ENCODE measurements around the gene HERC3. TPM values are rescaled to one million over a fixed set of nuclear protein-coding genes. Genes with fewer than 3 reads are reported as not detected.

The HERC3 gene
- total and polyA plus RNA-seq, 2 of the 13 experiments (the other 11 are each of a cell fraction or from before 2014, with no cell fraction given) = 3.8 to 6.2 TPM

DNA sequence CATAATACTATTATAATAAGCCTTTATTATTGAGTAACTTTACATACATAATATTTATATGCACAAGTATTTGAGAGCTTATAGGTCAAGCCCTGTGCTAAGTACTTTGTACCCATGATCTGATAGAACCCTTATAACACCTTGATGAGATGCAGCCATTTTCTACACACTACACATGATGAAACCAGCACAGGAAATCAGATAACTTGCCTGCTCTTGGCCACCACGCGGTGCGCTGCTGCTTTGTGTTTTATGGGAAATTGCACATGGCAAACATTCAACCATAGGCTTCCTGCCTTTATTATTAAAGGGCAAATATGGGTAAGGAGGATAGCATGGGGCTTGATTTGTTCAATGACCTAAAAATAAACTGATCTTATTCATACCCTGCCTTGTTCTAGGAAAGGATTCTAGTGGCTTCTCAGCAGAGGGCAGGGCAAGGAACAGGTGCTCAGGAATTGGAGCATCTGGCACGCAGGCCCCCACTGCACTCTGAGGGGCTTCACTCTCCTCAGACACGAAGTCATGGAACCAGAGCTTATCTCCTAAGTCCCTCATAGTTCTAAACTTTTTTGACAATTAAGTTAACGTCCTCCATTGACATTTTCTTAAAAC lies 137.0 kb downstream of the HERC3 start:
- H3K9ac ChIP-seq (ENCODE audit: insufficient read depth, low read depth, low read length) = no peak overlapping the region
- H3K4me1 ChIP-seq (ENCODE audit: insufficient read depth, low read length) = no peaks in the 10 kb centered on the region
- H3K36me3 ChIP-seq (replicated peaks in 1 of 2; ENCODE audit: control insufficient read depth in 1 of 2, insufficient read depth in 2 of 2, low read length in 2 of 2) = peaks cover 14 to 35% of the 10 kb centered on the region in 2 experiments
- FAIRE-seq (no peak), ATAC-seq (no peak), DNase-seq (ENCODE audit: low spot score) (no peak)
- no peak overlapping the region for H3K4me2 ChIP-seq (ENCODE audit: low read depth, low read length)
- ChIA-PET POLR2A (no interaction called here), CTCF (ENCODE audit: low intra/inter-chr PET ratio, low total read pairs) (no interaction called here)
- H4K20me1 ChIP-seq (ENCODE audit: insufficient read depth, low read length) = no peaks in the 10 kb centered on the region
- no peaks in the 10 kb centered on the region for H3K79me2 ChIP-seq (ENCODE audit: insufficient read depth, low read length)
- BruUV-seq (replicated peaks) = no TSS peak
- H3K9me3 ChIP-seq (ENCODE audit: low read length) = no peaks in the 10 kb centered on the region
- intact Hi-C loops (cut with micrococcal nuclease; ENCODE audit: unreplicated experiment) (no loop called here), in situ Hi-C loops (cut with HindIII; ENCODE audit: extremely low pct_ligation_motif_present, low pct_unique_long_range_greater_than_20kb) (no loop called here)
- no peaks in the 10 kb centered on the region for H3K27me3 ChIP-seq (ENCODE audit: control insufficient read depth in 1 of 2, insufficient read depth in 2 of 2, low read length in 2 of 2)
- no peak overlapping the region for H3K27ac ChIP-seq (ENCODE audit: extremely low read length, insufficient read depth, low read length)
- 95% methylated on average over 6 of the region's 6 CpGs for WGBS (ENCODE audit: low lambda C conversion rate)
- H3K4me3 ChIP-seq (replicated peaks in 1 of 3; ENCODE audit: insufficient read depth in 1 of 3, low read depth in 2 of 3, low read length in 3 of 3) = no peak overlapping the region
- H2AFZ ChIP-seq (ENCODE audit: low read length) = no peak overlapping the region
- TF ChIP-seq ZNF318 (CRISPR knock-in tag; IDR thresholded peaks at IDR 0.05) (no peak), ZNF770 (CRISPR knock-in tag; IDR thresholded peaks at IDR 0.05) (no peak), POLR2AphosphoS5 (IDR thresholded peaks at IDR 0.05; ENCODE audit: low read depth, low read length) (no peak), ZNF335 (CRISPR knock-in tag; IDR thresholded peaks at IDR 0.05) (no peak), ZBTB20 (CRISPR knock-in tag; IDR thresholded peaks at IDR 0.05; ENCODE audit: borderline replicate concordance, low read depth) (no peak), MEIS2 (CRISPR knock-in tag; IDR thresholded peaks at IDR 0.05) (no peak), ZNF776 (CRISPR knock-in tag; IDR thresholded peaks at IDR 0.05) (no peak)
- TF ChIP-seq, protein P1, sequence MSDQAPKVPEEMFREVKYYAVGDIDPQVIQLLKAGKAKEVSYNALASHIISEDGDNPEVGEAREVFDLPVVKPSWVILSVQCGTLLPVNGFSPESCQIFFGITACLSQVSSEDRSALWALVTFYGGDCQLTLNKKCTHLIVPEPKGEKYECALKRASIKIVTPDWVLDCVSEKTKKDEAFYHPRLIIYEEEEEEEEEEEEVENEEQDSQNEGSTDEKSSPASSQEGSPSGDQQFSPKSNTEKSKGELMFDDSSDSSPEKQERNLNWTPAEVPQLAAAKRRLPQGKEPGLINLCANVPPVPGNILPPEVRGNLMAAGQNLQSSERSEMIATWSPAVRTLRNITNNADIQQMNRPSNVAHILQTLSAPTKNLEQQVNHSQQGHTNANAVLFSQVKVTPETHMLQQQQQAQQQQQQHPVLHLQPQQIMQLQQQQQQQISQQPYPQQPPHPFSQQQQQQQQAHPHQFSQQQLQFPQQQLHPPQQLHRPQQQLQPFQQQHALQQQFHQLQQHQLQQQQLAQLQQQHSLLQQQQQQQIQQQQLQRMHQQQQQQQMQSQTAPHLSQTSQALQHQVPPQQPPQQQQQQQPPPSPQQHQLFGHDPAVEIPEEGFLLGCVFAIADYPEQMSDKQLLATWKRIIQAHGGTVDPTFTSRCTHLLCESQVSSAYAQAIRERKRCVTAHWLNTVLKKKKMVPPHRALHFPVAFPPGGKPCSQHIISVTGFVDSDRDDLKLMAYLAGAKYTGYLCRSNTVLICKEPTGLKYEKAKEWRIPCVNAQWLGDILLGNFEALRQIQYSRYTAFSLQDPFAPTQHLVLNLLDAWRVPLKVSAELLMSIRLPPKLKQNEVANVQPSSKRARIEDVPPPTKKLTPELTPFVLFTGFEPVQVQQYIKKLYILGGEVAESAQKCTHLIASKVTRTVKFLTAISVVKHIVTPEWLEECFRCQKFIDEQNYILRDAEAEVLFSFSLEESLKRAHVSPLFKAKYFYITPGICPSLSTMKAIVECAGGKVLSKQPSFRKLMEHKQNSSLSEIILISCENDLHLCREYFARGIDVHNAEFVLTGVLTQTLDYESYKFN (CRISPR knock-in tag; conservative IDR thresholded peaks at IDR 0.05) = no peak
